Measurements from ENCODE around the gene SPAG16.
"Not testable (repeated sequence)": the region's sequence is repeated elsewhere in the genome, so short reads cannot be mapped to it uniquely, and the experiment has no call there.

Gene SPAG16

GRCh38 chr2:213407027-213407426 is 122.8 kb downstream of the SPAG16 start:
- in situ Hi-C loops (cut with HindIII; ENCODE audit: low sequenced_read_pairs) = not testable (repeated sequence)

GRCh38 chr2:213408426-213409070 is 124.3 kb downstream of the SPAG16 start:
- in situ Hi-C loops (cut with HindIII; ENCODE audit: low sequenced_read_pairs) = not testable (repeated sequence)

DNA sequence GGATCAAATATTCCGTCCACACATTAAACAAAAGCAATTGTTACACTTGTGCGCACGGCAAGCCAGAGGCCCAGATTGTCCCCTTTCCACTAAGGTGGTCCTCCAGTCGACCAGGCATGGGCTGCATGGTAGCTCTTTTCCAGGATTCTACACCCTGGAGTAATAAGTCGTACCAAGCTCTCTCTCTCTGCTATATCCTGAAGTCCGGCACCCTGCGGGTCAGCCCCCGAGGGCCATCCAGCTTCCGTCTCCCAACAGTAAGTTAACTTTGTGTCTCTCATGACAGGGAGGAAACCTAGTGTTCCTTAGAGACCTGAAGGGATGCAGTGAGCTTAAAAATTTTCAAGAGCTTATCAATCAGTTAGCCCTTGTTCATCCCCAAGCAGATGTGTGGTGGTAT is 126.4 kb downstream of the SPAG16 start:
- in situ Hi-C loops (cut with HindIII; ENCODE audit: low sequenced_read_pairs) = not testable (repeated sequence)

- in situ Hi-C loops (cut with HindIII; ENCODE audit: low sequenced_read_pairs) = no loop called here
Measured at GRCh38 chr2:213411582-213412289, 127.5 kb downstream of the SPAG16 start.

- in situ Hi-C loops (cut with HindIII; ENCODE audit: low sequenced_read_pairs) = no loop called here
Measured at GRCh38 chr2:213415093-213415492, 130.8 kb downstream of the SPAG16 start.

GRCh38 chr2:213416832-213417231 is 132.6 kb downstream of the SPAG16 start:
- in situ Hi-C loops (cut with HindIII; ENCODE audit: low sequenced_read_pairs) = no loop called here

DNA sequence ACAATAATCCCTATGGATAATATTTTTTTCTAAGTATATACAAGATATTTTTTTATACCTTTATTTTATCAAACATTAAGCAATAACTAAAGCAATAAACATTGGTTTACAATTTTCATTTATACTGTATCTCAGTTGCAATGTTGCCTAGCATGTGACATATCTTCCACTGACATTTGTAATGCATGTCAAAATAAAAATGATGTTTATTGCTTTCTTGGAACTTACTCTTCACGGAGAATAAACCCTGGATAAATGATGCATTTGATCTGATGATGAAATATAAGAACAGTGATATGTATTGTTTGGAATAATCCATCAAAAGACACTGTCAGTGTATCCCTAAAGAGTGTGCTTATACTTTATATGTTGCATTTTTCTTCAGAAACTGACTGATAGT is 135.7 kb downstream of the SPAG16 start:
- in situ Hi-C loops (cut with HindIII; ENCODE audit: low sequenced_read_pairs) = no loop called here

GRCh38 chr2:213420828-213421385 is 136.6 kb downstream of the SPAG16 start:
- in situ Hi-C loops (cut with HindIII; ENCODE audit: low sequenced_read_pairs) = no loop called here

DNA sequence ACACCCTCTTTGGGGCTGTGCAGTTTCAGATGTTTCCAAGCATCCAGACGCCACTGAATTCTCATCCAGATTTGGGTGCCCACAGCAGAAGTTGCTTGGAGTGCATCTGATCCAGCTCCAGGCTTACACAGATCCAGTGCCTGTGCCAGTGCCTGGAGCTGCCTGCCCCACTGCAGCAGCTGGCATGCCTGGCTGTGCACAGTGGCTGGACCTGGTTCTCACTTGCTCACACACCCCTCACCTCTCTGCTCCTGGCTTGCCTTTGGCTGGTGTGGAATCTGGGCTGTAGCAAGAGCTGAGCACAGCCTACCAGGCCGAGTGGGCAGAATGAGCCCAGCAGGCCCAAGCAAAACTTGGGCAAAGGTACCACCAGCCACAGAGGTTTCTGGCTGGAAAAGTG is 137.9 kb downstream of the SPAG16 start:
- in situ Hi-C loops (cut with HindIII; ENCODE audit: low sequenced_read_pairs) = no loop called here

DNA sequence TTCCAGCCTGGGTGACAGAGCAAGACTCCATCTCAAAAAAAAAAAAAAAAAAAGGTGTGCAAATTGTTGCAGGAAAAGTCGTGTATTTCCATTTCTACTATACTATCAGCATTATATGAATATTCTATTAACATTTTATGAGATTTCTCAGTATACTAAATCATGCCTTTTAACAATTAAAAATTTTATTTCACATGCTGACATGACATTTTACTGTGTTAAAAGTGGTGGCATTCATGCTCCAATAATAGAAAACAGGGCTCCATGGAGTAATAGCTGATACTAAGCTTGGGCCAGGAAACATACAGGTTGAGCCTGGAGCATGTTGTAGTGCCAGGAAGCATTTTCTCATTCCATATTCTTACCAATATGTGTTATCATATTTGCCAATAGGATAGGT is 141.4 kb downstream of the SPAG16 start:
- in situ Hi-C loops (cut with HindIII; ENCODE audit: low sequenced_read_pairs) = no loop called here

DNA sequence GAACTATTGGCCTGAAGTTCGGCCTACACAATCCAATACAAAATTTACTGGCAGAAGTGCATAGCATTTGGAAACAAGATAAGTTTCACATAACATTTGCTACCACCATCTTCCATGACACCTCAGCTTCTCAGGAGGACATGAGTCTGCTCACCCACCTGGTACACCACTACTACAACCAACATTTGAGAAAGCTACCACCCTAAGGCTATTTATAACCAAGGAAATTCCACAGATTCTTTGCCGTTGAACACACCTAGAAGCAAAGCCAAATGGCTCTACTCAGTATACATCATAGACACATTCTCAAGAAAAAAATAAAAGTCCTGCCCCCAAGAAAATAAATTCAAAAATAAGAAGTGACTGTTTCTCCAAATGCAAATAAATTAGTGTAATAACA is 145.3 kb downstream of the SPAG16 start:
- in situ Hi-C loops (cut with HindIII; ENCODE audit: low sequenced_read_pairs) = no loop called here

- in situ Hi-C loops (cut with HindIII; ENCODE audit: low sequenced_read_pairs) = no loop called here
Measured at GRCh38 chr2:213443921-213444320, 159.7 kb downstream of the SPAG16 start.

DNA sequence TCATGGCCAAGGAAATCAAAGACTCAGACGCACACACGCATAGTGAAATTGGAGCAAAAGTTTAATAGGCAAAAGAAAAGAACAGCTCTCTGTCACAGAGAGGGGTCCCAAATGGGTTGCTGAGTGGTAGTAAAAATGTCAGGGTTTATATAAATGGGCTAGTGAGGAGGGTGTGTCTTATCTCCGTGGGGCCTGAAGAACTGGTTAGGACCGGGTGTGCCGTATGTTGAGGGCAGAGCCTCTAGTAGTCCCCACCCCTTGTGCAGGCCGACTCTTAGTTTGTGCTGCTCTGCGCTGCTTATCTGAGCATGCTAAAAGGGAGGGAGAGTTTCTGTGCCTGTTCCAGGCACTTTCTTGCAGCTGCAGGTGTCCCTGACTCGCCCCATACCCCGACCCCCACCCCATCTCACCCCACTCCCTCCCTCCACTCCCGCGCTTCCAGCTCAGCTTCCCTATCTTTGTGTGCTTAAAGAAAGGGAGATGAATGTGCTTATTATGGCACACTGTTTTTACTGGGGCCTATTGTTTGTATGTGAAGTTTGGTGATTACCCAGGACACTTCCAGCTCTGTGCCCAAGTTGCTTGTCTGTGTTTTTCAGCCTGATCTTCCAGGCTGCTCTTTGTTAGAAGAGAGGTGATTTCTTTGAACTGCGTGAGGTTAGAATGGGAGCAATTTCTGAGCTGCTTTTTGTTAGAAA is 167.4 kb downstream of the SPAG16 start:
- in situ Hi-C loops (cut with HindIII; ENCODE audit: low sequenced_read_pairs) = no loop called here

DNA sequence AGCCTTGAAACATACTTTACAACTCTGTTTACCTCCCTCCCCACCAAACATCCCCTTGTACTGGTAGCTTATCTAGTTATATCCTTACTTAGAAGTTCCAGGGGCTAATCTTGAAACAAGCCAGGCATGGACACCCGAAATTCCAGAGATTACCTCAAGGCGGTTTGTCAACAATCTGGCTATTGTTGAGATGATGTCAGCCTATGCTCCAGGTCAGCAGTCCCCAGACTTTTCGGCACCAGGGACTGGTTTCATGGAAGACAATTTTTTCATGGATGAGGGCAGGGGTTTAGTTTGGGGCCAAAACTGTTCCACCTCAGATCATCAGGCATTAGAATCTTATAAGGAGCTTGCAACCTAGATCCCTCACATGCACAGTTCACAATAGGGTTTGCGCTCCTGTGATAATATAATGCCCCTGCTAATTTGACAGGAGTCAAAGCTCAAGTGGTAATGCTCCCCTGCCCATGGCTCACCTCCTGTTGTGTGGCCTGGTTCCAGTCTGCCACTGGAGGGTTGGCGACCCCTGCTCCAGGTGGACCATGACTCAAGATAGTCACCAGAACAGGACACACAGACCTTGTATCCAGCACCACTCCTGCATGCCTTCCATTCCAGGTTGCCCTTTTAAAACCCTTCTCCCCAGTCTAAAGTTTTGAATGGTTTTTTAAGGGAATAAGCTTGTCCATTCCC is 171.2 kb downstream of the SPAG16 start:
- in situ Hi-C loops (cut with HindIII; ENCODE audit: low sequenced_read_pairs) = no loop called here

GRCh38 chr2:213475433-213475832 is 191.2 kb downstream of the SPAG16 start:
- in situ Hi-C loops (cut with HindIII; ENCODE audit: low sequenced_read_pairs) = no loop called here

- in situ Hi-C loops (cut with HindIII; ENCODE audit: low sequenced_read_pairs) = no loop called here
Measured at GRCh38 chr2:213476641-213477040, 192.4 kb downstream of the SPAG16 start.

DNA sequence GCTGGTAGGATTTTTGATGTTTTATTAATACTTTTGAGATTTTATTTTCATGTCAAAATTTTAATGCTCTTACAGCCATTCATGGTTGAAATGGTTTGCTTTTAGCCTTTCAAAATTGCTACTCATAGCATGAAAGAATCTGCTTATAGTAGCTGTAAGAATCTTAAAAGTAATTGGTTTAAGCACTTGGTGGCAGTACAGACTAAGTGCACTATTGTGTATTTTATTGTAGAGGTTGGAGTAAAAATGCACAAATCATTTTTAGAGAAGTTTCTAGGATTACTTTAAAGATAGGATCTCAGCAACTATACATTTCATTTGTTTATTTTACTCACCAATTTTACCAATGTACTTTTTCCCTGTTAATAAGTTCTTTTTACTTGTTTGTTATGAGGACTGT is 205.8 kb downstream of the SPAG16 start:
- in situ Hi-C loops (cut with HindIII; ENCODE audit: low sequenced_read_pairs) = no loop called here

DNA sequence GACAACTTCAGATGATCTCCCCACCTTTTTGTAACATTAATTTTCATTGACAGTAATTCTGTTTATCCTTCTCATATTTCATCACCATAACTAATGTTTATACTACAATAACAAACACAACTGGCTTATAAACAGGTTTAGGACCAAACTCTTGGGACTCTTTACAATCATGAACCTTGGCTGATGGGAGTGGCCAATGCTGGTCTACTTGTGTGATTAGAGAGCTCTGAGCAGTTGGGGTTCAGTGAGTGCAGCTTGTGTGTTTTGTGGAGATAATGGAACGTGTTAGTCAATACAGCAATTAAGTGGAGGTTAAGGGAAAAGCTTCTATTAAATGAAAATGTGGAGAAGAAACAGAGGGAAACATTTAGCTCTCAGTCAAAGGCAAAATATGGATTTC is 207.1 kb downstream of the SPAG16 start:
- in situ Hi-C loops (cut with HindIII; ENCODE audit: low sequenced_read_pairs) = no loop called here

DNA sequence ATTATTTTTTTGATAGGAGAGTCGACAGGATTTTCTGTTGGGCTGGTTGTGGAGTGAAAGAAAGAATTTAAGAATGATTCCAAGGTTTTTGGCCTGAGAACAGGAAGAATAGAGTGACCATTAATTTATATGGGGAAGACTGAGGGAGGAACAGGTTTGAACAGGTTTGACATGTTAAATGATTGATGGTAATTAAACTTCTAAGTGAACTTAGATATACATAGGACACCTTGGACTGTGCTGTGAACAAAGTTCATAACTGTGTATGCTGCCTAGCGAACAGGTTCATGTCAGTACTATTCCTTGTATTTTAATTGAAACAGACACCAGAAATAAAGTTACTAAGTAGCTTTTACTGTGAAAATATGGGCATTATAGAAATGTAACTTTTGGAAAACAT is 212.0 kb downstream of the SPAG16 start:
- in situ Hi-C loops (cut with HindIII; ENCODE audit: low sequenced_read_pairs) = no loop called here

- in situ Hi-C loops (cut with HindIII; ENCODE audit: low sequenced_read_pairs) = no loop called here
Measured at GRCh38 chr2:213500881-213501280, 216.6 kb downstream of the SPAG16 start.

DNA sequence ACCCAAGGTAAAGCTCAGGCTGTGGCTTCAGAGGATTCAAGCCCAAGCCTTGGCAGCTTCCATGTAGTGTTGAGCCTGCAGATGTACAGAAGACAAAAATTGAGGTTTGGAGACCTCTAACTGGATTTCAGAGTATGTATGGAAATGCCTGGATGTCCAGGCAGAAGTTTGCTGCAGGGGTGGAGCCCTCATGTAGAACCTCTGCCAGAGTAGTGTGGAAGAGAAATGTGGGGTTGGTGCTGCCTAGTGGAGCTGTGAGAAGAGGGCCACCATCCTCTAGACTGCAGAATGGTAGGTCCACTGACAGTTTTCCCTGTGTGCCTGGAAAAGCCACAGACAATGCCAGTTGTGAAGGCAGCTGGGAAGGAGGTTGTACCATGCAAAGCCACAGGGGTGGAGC is 239.9 kb downstream of the SPAG16 start:
- in situ Hi-C loops (cut with HindIII; ENCODE audit: low sequenced_read_pairs) = no loop called here

Data from endothelial cell of hepatic sinusoid (primary cell).